Measurements from ENCODE around the gene DNAI4.
"Not testable (repeated sequence)": the region's sequence is repeated elsewhere in the genome, so short reads cannot be mapped to it uniquely, and the experiment has no call there.

DNAI4 gene

DNA sequence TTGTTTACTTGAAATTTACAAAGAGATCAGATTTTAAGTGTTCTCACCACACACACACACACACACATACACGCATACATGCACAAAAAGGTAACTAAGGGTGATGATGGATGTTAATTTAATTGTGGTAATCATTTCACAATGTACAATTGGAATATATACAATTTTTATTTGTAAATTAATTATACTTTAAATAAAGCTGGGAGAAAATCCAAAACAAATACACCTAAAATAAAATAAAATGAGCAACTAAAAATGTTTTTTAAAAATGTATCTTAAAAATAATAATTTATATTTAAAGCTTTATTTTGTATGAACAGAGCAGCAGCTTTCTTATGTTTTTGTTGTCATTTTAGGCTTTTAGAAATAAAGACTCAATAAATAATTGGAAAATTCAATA lies 115.4 kb downstream of the DNAI4 start:
- no peaks in the 10 kb centered on the region for H3K4me1 ChIP-seq (ENCODE audit: control insufficient read depth, insufficient read depth, low read length)
- H3K27me3 ChIP-seq (ENCODE audit: control insufficient read depth, insufficient read depth, low read length) = no peaks in the 10 kb centered on the region
- H3K36me3 ChIP-seq (ENCODE audit: control insufficient read depth, insufficient read depth, low read length) = no peaks in the 10 kb centered on the region
- no peaks in the 10 kb centered on the region for H3K9me3 ChIP-seq (ENCODE audit: control insufficient read depth, low read length)
- no peak overlapping the region for H3K9ac ChIP-seq (ENCODE audit: low read length)
- no peak overlapping the region for H3K4me3 ChIP-seq (ENCODE audit: low read length)

DNA sequence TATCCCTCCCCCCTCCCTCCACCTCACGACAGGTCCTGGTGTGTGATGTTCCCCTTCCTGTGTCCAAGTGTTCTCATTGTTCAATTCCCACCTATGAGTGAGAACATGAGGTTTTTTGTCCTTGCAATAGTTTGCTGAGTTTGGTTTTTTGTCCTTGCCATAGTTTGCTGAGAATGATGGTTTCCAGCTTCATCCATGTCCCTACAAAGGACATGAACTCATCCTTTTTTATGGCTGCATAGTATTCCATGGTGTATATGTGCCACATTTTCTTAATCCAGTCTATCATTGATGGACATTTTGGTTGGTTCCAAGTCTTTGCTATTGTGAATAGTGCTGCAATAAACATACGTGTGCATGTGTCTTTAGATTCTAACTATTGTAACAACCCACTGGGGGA lies 128.8 kb downstream of the DNAI4 start:
- not testable (repeated sequence) for H3K4me3 ChIP-seq (ENCODE audit: low read length); H3K27me3 ChIP-seq (ENCODE audit: control insufficient read depth, insufficient read depth, low read length); H3K36me3 ChIP-seq (ENCODE audit: control insufficient read depth, insufficient read depth, low read length); H3K9ac ChIP-seq (ENCODE audit: low read length); H3K4me1 ChIP-seq (ENCODE audit: control insufficient read depth, insufficient read depth, low read length); H3K9me3 ChIP-seq (ENCODE audit: control insufficient read depth, low read length)

DNA sequence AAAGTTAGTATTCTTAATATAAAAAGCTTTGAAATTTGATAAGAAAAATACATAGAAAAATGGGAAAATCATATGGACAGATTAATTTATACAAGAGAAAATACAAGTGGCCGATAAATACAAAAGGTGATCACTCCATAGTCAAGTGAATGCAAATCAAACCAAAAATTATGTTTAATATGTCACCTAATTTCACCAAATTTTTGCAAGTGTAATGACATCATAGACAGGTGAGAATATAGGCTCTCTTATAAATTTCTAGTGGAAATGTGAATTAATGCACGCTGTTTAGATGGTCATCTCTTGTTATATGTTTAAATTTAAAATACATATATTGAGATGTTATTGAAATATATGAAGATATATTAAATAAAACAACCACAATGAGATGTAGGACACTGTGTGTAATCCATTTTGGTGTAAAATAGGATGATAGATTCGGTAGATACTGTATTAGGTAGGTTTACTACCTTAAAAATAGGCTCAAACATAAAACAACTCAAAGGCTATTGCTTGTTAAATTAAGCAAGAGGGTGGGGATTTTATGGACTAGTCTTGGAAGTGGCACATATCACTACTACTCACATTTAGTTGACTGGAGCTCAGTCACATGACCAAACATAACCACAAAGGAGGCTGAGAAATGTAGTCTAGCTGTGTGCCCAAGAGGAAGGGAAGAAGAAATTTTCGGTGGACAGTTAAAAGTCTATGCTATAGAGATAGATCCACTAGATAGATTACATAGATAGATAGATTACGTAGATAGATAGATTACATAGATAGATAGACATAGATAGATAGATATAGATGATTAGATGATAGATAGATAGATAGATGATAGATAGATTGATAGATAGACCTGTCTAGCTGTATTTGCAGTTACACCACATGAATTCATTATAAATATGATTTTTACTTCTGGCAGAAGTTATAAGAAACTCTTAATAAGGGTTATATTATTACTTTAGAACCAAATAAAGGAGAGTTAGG lies 132.7 kb downstream of the DNAI4 start:
- no peak overlapping the region for H3K9ac ChIP-seq (ENCODE audit: low read length)
- H3K36me3 ChIP-seq (ENCODE audit: control insufficient read depth, insufficient read depth, low read length) = no peaks in the 10 kb centered on the region
- H3K9me3 ChIP-seq (ENCODE audit: control insufficient read depth, low read length) = no peaks in the 10 kb centered on the region
- H3K4me1 ChIP-seq (ENCODE audit: control insufficient read depth, insufficient read depth, low read length) = no peaks in the 10 kb centered on the region
- H3K4me3 ChIP-seq (ENCODE audit: low read length) = no peak overlapping the region
- H3K27me3 ChIP-seq (ENCODE audit: control insufficient read depth, insufficient read depth, low read length) = no peaks in the 10 kb centered on the region

DNA sequence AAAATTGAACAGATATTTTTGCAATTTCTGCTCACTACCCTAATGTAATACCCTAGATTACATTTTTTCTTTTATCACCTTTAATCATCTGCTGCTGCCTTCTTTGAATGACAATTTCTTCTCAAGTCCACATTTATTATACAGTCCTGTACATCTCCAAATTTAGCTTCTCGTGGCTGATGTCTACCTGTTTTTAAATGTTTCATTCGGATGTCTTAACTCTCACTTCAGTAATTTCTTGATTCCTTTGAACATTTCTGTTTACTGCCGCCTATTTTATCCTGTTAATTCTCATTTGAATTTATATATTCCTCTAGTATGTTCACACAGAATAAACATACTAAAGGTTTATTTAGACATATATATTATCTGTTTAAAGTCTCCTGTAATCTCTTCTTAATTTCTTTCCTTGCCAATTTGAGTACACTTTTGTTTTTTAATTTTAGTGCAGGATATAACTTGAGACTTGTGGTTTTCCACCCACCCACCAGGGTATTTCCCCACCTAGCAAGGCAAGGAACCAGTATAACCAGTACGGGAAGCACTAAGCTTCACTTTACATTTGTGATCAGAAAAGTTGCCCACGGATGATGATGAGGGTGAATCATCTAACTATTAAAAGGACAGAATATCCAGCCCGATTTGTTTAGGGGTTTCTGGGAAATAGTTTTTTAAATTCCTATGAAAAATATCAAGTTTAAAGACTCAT lies 136.3 kb downstream of the DNAI4 start:
- H3K4me1 ChIP-seq (ENCODE audit: control insufficient read depth, insufficient read depth, low read length) = no peaks in the 10 kb centered on the region
- no peaks in the 10 kb centered on the region for H3K9me3 ChIP-seq (ENCODE audit: control insufficient read depth, low read length)
- no peak overlapping the region for H3K4me3 ChIP-seq (ENCODE audit: low read length)
- H3K36me3 ChIP-seq (ENCODE audit: control insufficient read depth, insufficient read depth, low read length) = no peaks in the 10 kb centered on the region
- H3K27me3 ChIP-seq (ENCODE audit: control insufficient read depth, insufficient read depth, low read length) = no peaks in the 10 kb centered on the region
- H3K9ac ChIP-seq (ENCODE audit: low read length) = no peak overlapping the region

DNA sequence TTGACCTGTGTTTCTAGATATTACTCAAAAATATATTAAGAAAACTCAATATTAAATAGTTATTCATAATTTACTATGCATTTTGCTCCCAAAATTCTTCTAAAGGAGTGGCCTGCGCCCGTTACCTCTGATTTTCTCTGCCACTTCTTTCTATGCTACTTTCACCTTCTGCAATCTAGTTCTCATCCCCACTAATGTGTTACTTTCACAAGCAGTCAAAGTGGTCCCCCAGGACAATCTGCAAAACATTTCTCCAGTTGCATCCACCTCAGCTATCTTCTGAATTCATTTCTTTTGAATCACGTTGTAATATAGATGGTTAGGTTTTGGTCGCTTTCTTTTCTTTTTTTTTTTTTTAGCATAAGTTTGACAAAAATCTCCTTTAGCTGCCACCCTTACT lies 137.0 kb downstream of the DNAI4 start:
- no peaks in the 10 kb centered on the region for H3K4me1 ChIP-seq (ENCODE audit: control insufficient read depth, insufficient read depth, low read length)
- no peaks in the 10 kb centered on the region for H3K36me3 ChIP-seq (ENCODE audit: control insufficient read depth, insufficient read depth, low read length)
- no peaks in the 10 kb centered on the region for H3K9me3 ChIP-seq (ENCODE audit: control insufficient read depth, low read length)
- no peak overlapping the region for H3K9ac ChIP-seq (ENCODE audit: low read length)
- H3K27me3 ChIP-seq (ENCODE audit: control insufficient read depth, insufficient read depth, low read length) = no peaks in the 10 kb centered on the region
- no peak overlapping the region for H3K4me3 ChIP-seq (ENCODE audit: low read length)

DNA sequence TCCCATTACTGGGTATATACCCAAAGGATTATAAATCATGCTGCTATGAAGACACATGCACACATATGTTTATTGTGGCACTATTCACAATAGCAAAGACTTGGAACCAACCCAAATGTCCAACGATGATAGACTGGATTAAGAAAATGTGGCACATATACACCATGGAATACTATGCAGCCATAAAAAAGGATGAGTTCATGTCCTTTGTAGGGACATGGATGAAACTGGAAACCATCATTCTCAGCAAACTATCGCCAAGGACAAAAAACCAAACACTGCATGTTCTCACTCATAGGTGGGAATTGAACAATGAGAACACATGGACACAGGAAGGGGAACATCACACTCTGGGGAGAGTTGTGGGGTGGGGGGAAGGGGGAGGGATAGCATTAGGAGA lies 138.9 kb downstream of the DNAI4 start:
- not testable (repeated sequence) for H3K4me1 ChIP-seq (ENCODE audit: control insufficient read depth, insufficient read depth, low read length); H3K9ac ChIP-seq (ENCODE audit: low read length); H3K27me3 ChIP-seq (ENCODE audit: control insufficient read depth, insufficient read depth, low read length); H3K4me3 ChIP-seq (ENCODE audit: low read length); H3K9me3 ChIP-seq (ENCODE audit: control insufficient read depth, low read length); H3K36me3 ChIP-seq (ENCODE audit: control insufficient read depth, insufficient read depth, low read length)

DNA sequence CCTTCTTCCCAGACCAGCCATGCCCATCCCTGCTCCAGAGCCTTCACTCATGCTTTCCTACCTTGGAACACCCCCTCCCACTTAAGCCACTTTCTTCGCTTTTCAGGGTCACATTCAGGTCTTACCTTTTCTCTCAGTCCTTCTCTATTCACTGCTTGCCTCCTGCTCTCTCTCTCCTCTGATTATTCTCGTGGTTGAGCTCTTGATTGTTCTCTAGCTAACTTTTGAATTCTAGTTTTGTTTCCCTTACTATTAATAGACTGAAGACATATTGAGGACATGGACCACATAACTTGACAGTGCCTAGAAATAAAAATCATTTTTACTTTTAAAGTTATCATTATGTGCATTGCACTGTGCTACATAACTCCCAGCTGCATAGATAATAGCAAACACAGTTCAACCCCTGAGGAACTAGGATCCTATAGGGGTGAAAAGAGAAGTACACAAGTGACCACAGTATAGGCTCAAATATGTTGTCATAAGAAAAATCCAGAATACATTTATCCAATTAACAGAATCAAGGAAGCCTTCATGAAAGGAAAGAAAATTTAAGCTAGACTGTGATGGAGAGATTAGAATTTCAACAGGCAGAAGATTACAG lies 145.1 kb downstream of the DNAI4 start:
- no peaks in the 10 kb centered on the region for H3K9me3 ChIP-seq (ENCODE audit: control insufficient read depth, low read length)
- no peaks in the 10 kb centered on the region for H3K4me1 ChIP-seq (ENCODE audit: control insufficient read depth, insufficient read depth, low read length)
- H3K36me3 ChIP-seq (ENCODE audit: control insufficient read depth, insufficient read depth, low read length) = no peaks in the 10 kb centered on the region
- no peak overlapping the region for H3K9ac ChIP-seq (ENCODE audit: low read length)
- H3K27me3 ChIP-seq (ENCODE audit: control insufficient read depth, insufficient read depth, low read length) = no peaks in the 10 kb centered on the region
- no peak overlapping the region for H3K4me3 ChIP-seq (ENCODE audit: low read length)

DNA sequence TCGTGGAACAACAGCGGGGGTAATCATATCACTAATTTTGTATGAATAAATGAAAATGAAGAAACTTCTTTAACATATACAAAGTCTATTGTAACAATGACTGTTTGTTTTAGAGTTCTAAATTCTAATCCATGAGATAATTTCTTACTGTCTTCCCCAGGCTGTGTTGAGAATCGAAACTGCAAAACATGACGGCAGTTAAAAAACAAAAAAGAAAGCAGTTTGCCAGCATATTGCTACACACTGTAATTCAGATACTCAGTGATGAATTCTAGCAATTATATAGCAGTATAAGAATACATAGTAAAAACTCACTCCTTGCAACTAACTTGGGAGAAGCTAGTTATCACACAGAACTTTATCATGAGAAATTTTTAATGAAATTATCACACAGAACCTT lies 145.7 kb downstream of the DNAI4 start:
- Histone ChIP-seq H3K36me3 (ENCODE audit: control insufficient read depth, insufficient read depth, low read length) (no peaks in the 10 kb centered on the region), H3K4me3 (ENCODE audit: low read length) (no peak overlapping the region), H3K9ac (ENCODE audit: low read length) (no peak overlapping the region), H3K27me3 (ENCODE audit: control insufficient read depth, insufficient read depth, low read length) (no peaks in the 10 kb centered on the region), H3K4me1 (ENCODE audit: control insufficient read depth, insufficient read depth, low read length) (no peaks in the 10 kb centered on the region), H3K9me3 (ENCODE audit: control insufficient read depth, low read length) (no peaks in the 10 kb centered on the region)

DNA sequence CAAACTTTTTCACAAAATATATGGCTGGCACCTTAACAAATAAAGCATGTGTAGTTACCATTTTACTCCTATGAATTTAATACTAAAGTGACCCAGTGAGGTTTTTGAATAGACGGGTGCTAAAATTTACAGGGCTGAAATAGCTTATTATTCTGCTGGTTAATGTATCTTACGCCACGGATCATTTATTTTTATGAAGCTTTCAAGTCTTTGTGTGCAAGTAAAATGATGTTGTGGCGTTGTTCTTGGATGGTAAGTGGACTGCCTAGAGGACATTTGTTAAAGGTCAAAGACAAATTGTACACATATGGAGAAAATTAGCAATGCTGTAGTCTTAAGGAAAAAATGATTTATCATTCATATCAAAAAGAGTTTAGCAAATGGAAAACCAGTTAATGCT lies 146.4 kb downstream of the DNAI4 start:
- H3K27me3 ChIP-seq (ENCODE audit: control insufficient read depth, insufficient read depth, low read length) = no peaks in the 10 kb centered on the region
- H3K4me3 ChIP-seq (ENCODE audit: low read length) = no peak overlapping the region
- no peaks in the 10 kb centered on the region for H3K36me3 ChIP-seq (ENCODE audit: control insufficient read depth, insufficient read depth, low read length)
- no peaks in the 10 kb centered on the region for H3K4me1 ChIP-seq (ENCODE audit: control insufficient read depth, insufficient read depth, low read length)
- H3K9me3 ChIP-seq (ENCODE audit: control insufficient read depth, low read length) = no peaks in the 10 kb centered on the region
- H3K9ac ChIP-seq (ENCODE audit: low read length) = no peak overlapping the region

DNA sequence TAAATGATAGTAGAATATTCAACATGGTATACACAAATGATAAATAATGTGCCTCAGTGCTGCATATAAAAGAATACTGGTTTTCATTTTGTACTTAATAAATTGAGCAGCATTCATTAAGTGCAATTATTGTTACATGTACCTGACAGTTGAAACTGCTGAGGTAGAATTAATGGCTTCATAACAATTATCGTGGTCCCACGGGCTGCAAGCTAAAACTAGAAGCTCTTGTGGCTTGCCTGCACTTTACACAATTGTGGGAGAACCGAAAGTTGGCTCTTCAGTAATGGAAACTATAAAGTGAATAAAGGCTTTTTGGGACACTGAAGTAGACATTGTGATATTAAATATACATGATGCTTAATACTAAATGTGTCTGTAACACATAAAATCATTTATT lies 146.8 kb downstream of the DNAI4 start:
- Histone ChIP-seq H3K27me3 (ENCODE audit: control insufficient read depth, insufficient read depth, low read length) (no peaks in the 10 kb centered on the region), H3K4me1 (ENCODE audit: control insufficient read depth, insufficient read depth, low read length) (no peaks in the 10 kb centered on the region), H3K9ac (ENCODE audit: low read length) (no peak overlapping the region), H3K36me3 (ENCODE audit: control insufficient read depth, insufficient read depth, low read length) (no peaks in the 10 kb centered on the region), H3K4me3 (ENCODE audit: low read length) (no peak overlapping the region), H3K9me3 (ENCODE audit: control insufficient read depth, low read length) (no peaks in the 10 kb centered on the region)

DNA sequence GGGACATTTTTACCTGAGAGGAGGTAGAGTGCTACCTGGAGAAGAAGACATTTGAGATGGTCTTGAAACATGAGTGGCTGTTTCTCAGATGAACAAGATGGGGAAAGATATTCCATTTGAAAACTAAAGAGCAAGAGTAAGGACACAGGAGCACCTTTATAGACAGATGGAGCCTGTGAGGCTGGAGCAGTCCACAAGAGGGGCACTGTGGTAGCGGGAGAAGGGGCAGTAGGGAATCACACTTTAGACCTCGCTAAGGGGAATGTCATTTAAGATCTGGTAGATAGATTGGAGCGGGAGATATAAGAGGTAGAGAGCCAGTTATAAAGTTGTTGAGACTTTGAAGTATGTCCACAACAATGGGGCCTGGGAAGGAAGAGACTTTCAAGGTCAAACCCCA lies 149.0 kb downstream of the DNAI4 start:
- no peak overlapping the region for H3K4me3 ChIP-seq (ENCODE audit: low read length)
- no peak overlapping the region for H3K9ac ChIP-seq (ENCODE audit: low read length)
- no peaks in the 10 kb centered on the region for H3K9me3 ChIP-seq (ENCODE audit: control insufficient read depth, low read length)
- H3K4me1 ChIP-seq (ENCODE audit: control insufficient read depth, insufficient read depth, low read length) = no peaks in the 10 kb centered on the region
- H3K27me3 ChIP-seq (ENCODE audit: control insufficient read depth, insufficient read depth, low read length) = no peaks in the 10 kb centered on the region
- H3K36me3 ChIP-seq (ENCODE audit: control insufficient read depth, insufficient read depth, low read length) = no peaks in the 10 kb centered on the region

DNA sequence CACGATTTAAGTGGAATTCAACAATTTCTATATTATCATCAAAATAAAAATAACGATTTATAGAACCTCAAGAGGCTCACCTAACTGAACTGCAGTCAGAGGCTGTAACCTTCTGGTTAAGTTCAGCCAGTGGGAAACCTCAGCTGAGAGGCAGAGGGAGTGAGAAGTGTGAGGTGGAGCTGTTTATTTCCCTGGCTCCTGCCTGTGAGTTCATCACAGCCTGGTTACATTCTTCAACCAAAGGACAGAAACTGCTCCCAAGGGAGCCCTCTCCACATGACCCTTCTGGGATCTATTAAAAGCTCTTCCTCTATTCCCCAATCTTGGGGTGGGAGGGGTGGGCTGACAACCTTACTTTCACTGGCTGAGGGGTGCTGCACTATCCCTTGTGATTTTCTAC lies 150.2 kb downstream of the DNAI4 start:
- H3K27me3 ChIP-seq (ENCODE audit: control insufficient read depth, insufficient read depth, low read length) = no peaks in the 10 kb centered on the region
- H3K9ac ChIP-seq (ENCODE audit: low read length) = no peak overlapping the region
- H3K4me3 ChIP-seq (ENCODE audit: low read length) = no peak overlapping the region
- no peaks in the 10 kb centered on the region for H3K4me1 ChIP-seq (ENCODE audit: control insufficient read depth, insufficient read depth, low read length)
- H3K36me3 ChIP-seq (ENCODE audit: control insufficient read depth, insufficient read depth, low read length) = no peaks in the 10 kb centered on the region
- H3K9me3 ChIP-seq (ENCODE audit: control insufficient read depth, low read length) = no peaks in the 10 kb centered on the region
